Endodermal cell (in vitro differentiated cells): ENCODE data around the gene ZNF398. TPM values are rescaled to one million over a fixed set of nuclear protein-coding genes. Genes with fewer than 3 reads are reported as not detected.

ENCODE experiments used
- DNase-seq: peaks from one replicate; pipeline ENCODE4 v3.0.0-alpha.2; 2017
- H3K27ac ChIP-seq: 2 replicates; pipeline ENCODE4 v1.5.1; 2013; ENCODE audit warnings: mild to moderate bottlenecking, low read depth, low read length, moderate library complexity
- H3K27me3 ChIP-seq: 2 replicates; pipeline ENCODE4 v1.6.1; 2013; ENCODE audit warnings: mild to moderate bottlenecking, low read length, moderate library complexity; ENCODE audit not compliant: insufficient read depth, control insufficient read depth, poor library complexity, severe bottlenecking
- H3K36me3 ChIP-seq: 2 replicates; pipeline ENCODE4 v1.7.0; 2013; ENCODE audit warnings: mild to moderate bottlenecking, low read length, moderate library complexity; ENCODE audit not compliant: control insufficient read depth, insufficient read depth
- H3K4me1 ChIP-seq: one replicate; pipeline ENCODE4 v1.7.0; 2013; ENCODE audit warnings: low read length; ENCODE audit not compliant: control insufficient read depth, insufficient read depth
- H3K4me3 ChIP-seq: 2 replicates; pipeline ENCODE4 v1.5.1; 2013; ENCODE audit warnings: mild to moderate bottlenecking, low read length, moderate library complexity
- H3K9ac ChIP-seq: 2 replicates; pipeline ENCODE4 v1.6.1; 2013; ENCODE audit warnings: mild to moderate bottlenecking, low read length, moderate library complexity; ENCODE audit not compliant: poor library complexity, severe bottlenecking; ENCODE audit errors: extremely low read depth
- H3K9me3 ChIP-seq: 2 replicates; pipeline ENCODE4 v1.6.1; 2013; ENCODE audit warnings: mild to moderate bottlenecking, low read length, moderate library complexity; ENCODE audit not compliant: control insufficient read depth
- H3K27ac Mint-ChIP-seq: 2 replicates; pipeline ENCODE4 v1.8.0; 2020; ENCODE audit warnings: mixed read lengths
- H3K27me3 Mint-ChIP-seq: 2 replicates; pipeline ENCODE4 v1.8.0; 2021; ENCODE audit warnings: mild to moderate bottlenecking, mixed read lengths; ENCODE audit not compliant: insufficient read depth
- H3K36me3 Mint-ChIP-seq: 2 replicates; pipeline ENCODE4 v1.8.0; 2020; ENCODE audit warnings: low read depth, mixed read lengths
- H3K4me1 Mint-ChIP-seq: 2 replicates; pipeline ENCODE4 v1.8.0; 2020; ENCODE audit warnings: mixed read lengths
- H3K4me3 Mint-ChIP-seq: 2 replicates; pipeline ENCODE4 v1.8.0; 2020; ENCODE audit warnings: mild to moderate bottlenecking, moderate library complexity, mixed read lengths
- H3K9me3 Mint-ChIP-seq: 2 replicates; pipeline ENCODE4 v1.8.0; 2020; ENCODE audit warnings: mild to moderate bottlenecking, mixed read lengths
- CTCF ChIP-seq: fragments of 200-600 bp; sonication (generic); conservative IDR thresholded peaks from 2 replicates; pipeline ENCODE4 v1.5.0; 2021; ENCODE audit warnings: antibody characterized with exemption, mild to moderate bottlenecking
- WGBS, 2 experiments: methylation state at CpG; one replicate each; pipeline versions ENCODE4 v1.1.5 to v1.1.7; 2013; ENCODE audit warnings: missing lambda C conversion rate in 2 of 2, mixed read lengths in 1 of 2; ENCODE audit not compliant: insufficient coverage in 1 of 2, insufficient read length in 1 of 2; 5-methylcytosine and 5-hydroxymethylcytosine counted together
- total RNA-seq, 2 donors: library from RNA; stranded (reverse); fragmentation: NEBNext Ultra II Directional in 1 of 2; extraction: Animal tissue kit (Norgen Biotek cat#: 25700) in 1 of 2; gene quantifications; 2 replicates in 1 of 2; 3 replicates in 1 of 2; pipeline ENCODE4 v1.2.1, GENCODE V29; 2021

The ZNF398 gene
- total RNA-seq, 2 donors from 2014 or later: 13.4 to 21.2 TPM

- Mint-ChIP-seq H3K4me3 (no peak overlapping the region), H3K9me3 (no peaks in the 10 kb centered on the region), H3K36me3 (no peaks in the 10 kb centered on the region), H3K4me1 (peaks cover 2% of the 10 kb centered on the region), H3K27ac (no peak overlapping the region), H3K27me3 (peaks cover 4% of the 10 kb centered on the region)
- H3K9me3 ChIP-seq: no peaks in the 10 kb centered on the region
- H3K9ac ChIP-seq: no peak overlapping the region
- WGBS, 2 experiments: 90 to 100% methylated on average over 1 to 2 of the region's 2 CpGs
- H3K27ac ChIP-seq: no peak overlapping the region
- H3K27me3 ChIP-seq: no peaks in the 10 kb centered on the region
- H3K4me3 ChIP-seq: no peak overlapping the region
- no peaks in the 10 kb centered on the region for H3K4me1 ChIP-seq
- TF ChIP-seq CTCF: no peak
- no peaks in the 10 kb centered on the region for H3K36me3 ChIP-seq
- DNase-seq: no peak
These were observed 41.0 kb downstream of the ZNF398 start for GRCh38 chr7:149188213-149188612.

GRCh38 chr7:149188637-149189259, 41.5 kb downstream of the ZNF398 start:
- Mint-ChIP-seq H3K4me3 (no peak overlapping the region), H3K27me3 (peaks cover 4% of the 10 kb centered on the region)
- no peak for TF ChIP-seq CTCF

GRCh38 chr7:149191851-149192250, 44.6 kb downstream of the ZNF398 start:
- Histone ChIP-seq H3K9ac (no peak overlapping the region), H3K27ac (no peak overlapping the region), H3K9me3 (no peaks in the 10 kb centered on the region), H3K27me3 (no peaks in the 10 kb centered on the region), H3K4me1 (peaks cover 3% of the 10 kb centered on the region), H3K36me3 (no peaks in the 10 kb centered on the region), H3K4me3 (no peak overlapping the region)
- no peak for TF ChIP-seq CTCF
- Mint-ChIP-seq H3K4me3 (peak overlapping the region; percentile 56), H3K36me3 (no peaks in the 10 kb centered on the region), H3K27ac (no peak overlapping the region), H3K4me1 (peaks cover 6% of the 10 kb centered on the region), H3K9me3 (no peaks in the 10 kb centered on the region), H3K27me3 (peaks cover 4% of the 10 kb centered on the region)
- DNase-seq: no peak
- WGBS, 2 experiments: 72 to 73% methylated on average over 4 to 5 of the region's 5 CpGs

More at GRCh38 chr7:149188637-149189259, 41.5 kb downstream of the ZNF398 start:
- Histone ChIP-seq H3K4me1 (no peaks in the 10 kb centered on the region), H3K27ac (no peak overlapping the region), H3K9ac (no peak overlapping the region), H3K4me3 (no peak overlapping the region), H3K36me3 (no peaks in the 10 kb centered on the region), H3K9me3 (no peaks in the 10 kb centered on the region), H3K27me3 (no peaks in the 10 kb centered on the region)
- H3K4me1 Mint-ChIP-seq: peaks cover 2% of the 10 kb centered on the region
- no peak overlapping the region for H3K27ac Mint-ChIP-seq
- H3K36me3 Mint-ChIP-seq: no peaks in the 10 kb centered on the region
- no peak for DNase-seq
- WGBS, 2 experiments: 77 to 82% methylated on average over 5 to 10 of the region's 12 CpGs
- H3K9me3 Mint-ChIP-seq: no peaks in the 10 kb centered on the region
